ENCODE results near the gene AIG1. TPM values are rescaled to one million over a fixed set of nuclear protein-coding genes. Genes with fewer than 3 reads are reported as not detected.

AIG1 gene
- total RNA-seq, 6 experiments from 2014 or later: 50.7 to 70.5 (median 52.5) TPM

DNA sequence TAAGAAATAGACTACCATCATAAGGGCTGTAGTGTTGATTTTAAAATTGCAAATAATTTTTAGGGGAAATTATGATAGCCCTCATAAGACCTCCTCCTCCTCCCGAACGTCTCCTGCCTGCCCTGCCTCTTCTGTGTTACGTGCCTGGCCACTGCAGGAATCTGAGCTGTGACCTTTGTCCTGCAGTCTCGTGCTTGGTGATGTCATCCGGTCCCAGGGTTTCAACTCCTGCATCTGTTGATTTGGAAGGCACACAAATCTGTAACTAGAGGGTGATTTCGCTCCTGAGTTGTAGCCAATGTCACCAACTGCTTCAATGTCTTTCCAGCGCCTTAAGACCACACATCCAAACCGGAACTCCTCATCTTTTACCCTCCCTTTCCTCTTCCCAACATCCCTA lies 163.2 kb downstream of the AIG1 start:
- peaks cover 13% of the 10 kb centered on the region for H3K4me1 Mint-ChIP-seq (ENCODE audit: low read depth)
- TF ChIP-seq, protein P1, sequence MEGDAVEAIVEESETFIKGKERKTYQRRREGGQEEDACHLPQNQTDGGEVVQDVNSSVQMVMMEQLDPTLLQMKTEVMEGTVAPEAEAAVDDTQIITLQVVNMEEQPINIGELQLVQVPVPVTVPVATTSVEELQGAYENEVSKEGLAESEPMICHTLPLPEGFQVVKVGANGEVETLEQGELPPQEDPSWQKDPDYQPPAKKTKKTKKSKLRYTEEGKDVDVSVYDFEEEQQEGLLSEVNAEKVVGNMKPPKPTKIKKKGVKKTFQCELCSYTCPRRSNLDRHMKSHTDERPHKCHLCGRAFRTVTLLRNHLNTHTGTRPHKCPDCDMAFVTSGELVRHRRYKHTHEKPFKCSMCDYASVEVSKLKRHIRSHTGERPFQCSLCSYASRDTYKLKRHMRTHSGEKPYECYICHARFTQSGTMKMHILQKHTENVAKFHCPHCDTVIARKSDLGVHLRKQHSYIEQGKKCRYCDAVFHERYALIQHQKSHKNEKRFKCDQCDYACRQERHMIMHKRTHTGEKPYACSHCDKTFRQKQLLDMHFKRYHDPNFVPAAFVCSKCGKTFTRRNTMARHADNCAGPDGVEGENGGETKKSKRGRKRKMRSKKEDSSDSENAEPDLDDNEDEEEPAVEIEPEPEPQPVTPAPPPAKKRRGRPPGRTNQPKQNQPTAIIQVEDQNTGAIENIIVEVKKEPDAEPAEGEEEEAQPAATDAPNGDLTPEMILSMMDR (IDR thresholded peaks at IDR 0.05): no peak
- no peaks in the 10 kb centered on the region for H3K9me3 Mint-ChIP-seq
- no peaks in the 10 kb centered on the region; the same call in 1 of the 2 replicates for H3K27me3 Mint-ChIP-seq (ENCODE audit: insufficient read depth)
- no peak for DNase-seq
- H3K36me3 Mint-ChIP-seq (ENCODE audit: low read depth): peaks cover 21% of the 10 kb centered on the region
- no peak overlapping the region for H3K27ac Mint-ChIP-seq
- H3K4me3 Mint-ChIP-seq: no peak overlapping the region

DNA sequence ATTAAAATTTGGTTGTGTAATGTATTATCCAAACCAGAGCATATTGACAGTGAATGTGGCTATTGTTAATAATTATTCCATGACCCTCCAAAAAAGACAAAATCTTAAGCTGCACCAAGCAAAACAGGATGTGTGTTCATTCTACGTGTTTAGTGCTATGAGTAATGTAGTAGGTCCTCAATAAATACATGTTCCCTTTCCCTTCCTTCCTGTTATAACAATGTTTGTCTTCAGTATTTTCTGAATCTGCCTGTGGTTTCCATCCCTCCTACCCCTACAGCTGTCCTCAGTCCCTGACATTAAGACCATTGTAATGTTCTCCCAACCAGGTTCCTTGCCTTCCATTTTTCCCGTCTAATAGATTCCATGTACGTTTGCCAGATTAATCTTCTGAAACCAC lies 163.8 kb downstream of the AIG1 start:
- H3K36me3 Mint-ChIP-seq (ENCODE audit: low read depth): peaks cover 21% of the 10 kb centered on the region
- peaks cover 13% of the 10 kb centered on the region for H3K4me1 Mint-ChIP-seq (ENCODE audit: low read depth)
- TF ChIP-seq, protein P1 (IDR thresholded peaks at IDR 0.05): no peak
- no peaks in the 10 kb centered on the region; the same call in 1 of the 2 replicates for H3K27me3 Mint-ChIP-seq (ENCODE audit: insufficient read depth)
- no peak overlapping the region for H3K4me3 Mint-ChIP-seq
- H3K27ac Mint-ChIP-seq: no peak overlapping the region
- H3K9me3 Mint-ChIP-seq: no peaks in the 10 kb centered on the region
- DNase-seq: no peak

DNA sequence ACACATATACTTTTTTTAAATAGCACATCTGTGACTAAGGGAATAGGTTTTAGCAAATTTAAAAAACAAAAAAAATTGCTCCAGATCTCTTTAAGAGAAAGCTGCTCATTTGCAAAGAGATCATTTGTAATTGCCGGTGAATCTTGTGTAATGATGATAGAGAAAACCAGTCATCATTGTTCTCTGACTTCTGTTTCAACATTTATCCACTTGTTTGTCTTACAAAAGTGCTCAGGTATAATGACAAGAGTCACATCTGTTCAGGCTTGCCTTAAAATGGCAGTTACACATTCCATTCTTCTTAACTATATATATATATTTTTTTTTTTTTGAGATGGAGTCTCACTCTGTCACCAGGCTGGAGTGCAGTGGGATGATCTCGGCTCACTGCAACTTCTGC lies 165.2 kb downstream of the AIG1 start:
- no peaks in the 10 kb centered on the region for H3K27me3 Mint-ChIP-seq (ENCODE audit: insufficient read depth)
- peaks cover 15% of the 10 kb centered on the region; the same call in 1 of the 2 replicates for H3K36me3 Mint-ChIP-seq (ENCODE audit: low read depth)
- H3K9me3 Mint-ChIP-seq: no peaks in the 10 kb centered on the region
- no peak for DNase-seq
- TF ChIP-seq, protein P1 (IDR thresholded peaks at IDR 0.05): no peak
- H3K27ac Mint-ChIP-seq: no peak overlapping the region
- no peak overlapping the region for H3K4me3 Mint-ChIP-seq
- peaks cover 13% of the 10 kb centered on the region for H3K4me1 Mint-ChIP-seq (ENCODE audit: low read depth)

DNA sequence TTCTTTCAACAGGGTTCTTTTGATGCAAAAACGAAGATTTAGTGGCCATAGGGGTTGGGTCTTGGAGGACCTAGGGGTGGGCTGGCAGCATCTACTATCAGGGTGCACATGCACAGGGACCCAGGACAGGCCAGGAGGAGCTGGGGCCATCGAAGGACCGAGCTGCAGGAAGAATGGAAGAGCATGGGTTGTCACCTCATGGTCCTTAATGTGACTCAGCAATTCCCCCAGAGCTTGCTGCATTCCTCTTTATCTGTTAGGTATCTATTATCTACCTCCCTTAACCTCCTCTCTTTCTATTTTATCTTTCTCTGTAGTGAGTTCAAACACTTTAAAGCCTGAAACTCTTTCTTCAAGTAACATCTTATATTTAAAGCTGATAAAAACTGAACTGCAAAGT lies 167.0 kb downstream of the AIG1 start:
- no peaks in the 10 kb centered on the region; the same call in 1 of the 2 replicates for H3K27me3 Mint-ChIP-seq (ENCODE audit: insufficient read depth)
- no peak for DNase-seq
- H3K4me3 Mint-ChIP-seq: no peak overlapping the region
- H3K4me1 Mint-ChIP-seq (ENCODE audit: low read depth): peaks cover 13% of the 10 kb centered on the region
- TF ChIP-seq, protein P1 (IDR thresholded peaks at IDR 0.05): no peak
- peaks cover 15% of the 10 kb centered on the region; the same call in 1 of the 2 replicates for H3K36me3 Mint-ChIP-seq (ENCODE audit: low read depth)
- no peak overlapping the region for H3K27ac Mint-ChIP-seq
- H3K9me3 Mint-ChIP-seq: no peaks in the 10 kb centered on the region

DNA sequence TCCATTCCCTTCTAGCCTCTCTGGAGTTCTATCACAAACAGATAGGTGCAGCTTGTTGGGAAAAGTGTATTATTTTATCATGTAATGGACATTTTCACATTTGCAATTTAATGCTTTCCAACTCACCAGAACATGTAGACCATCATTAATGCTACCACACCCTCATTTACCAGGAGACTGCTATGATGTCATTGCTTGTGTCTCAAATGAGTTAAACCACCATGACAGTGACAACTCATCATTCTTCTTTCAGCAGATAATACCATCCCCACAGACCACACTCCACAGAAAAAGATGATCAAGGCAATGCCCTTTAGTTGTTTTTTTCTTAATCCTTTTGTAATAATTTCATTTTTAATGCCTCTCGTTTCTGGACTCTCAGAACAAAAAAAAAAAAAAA lies 168.7 kb downstream of the AIG1 start:
- H3K4me1 Mint-ChIP-seq (ENCODE audit: low read depth): peaks cover 14% of the 10 kb centered on the region
- no peaks in the 10 kb centered on the region; the same call in 1 of the 2 replicates for H3K27me3 Mint-ChIP-seq (ENCODE audit: insufficient read depth)
- DNase-seq: no peak
- TF ChIP-seq, protein P1 (IDR thresholded peaks at IDR 0.05): no peak
- no peaks in the 10 kb centered on the region for H3K9me3 Mint-ChIP-seq
- H3K36me3 Mint-ChIP-seq (ENCODE audit: low read depth): peaks cover 9% of the 10 kb centered on the region; the same call in 1 of the 2 replicates
- no peak overlapping the region for H3K4me3 Mint-ChIP-seq
- no peak overlapping the region for H3K27ac Mint-ChIP-seq

DNA sequence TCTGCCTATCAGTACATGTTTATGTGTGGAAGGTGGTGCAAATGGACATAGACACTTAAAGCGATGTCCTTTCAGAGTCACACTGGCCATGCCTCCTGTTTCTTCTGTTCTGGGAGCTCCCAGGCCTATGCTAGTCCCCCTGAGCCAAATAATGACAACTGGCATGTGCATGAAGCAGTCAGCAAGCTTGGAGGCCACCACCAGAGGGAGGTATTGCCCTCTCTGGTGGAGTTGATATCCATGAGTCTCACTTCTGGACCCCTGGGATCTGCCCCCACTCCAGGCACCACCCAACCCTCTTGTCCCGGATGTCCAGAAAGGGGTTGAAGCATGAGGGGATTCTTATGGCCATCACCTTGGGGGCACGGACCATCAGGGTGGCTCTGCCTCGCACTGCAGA lies 172.2 kb downstream of the AIG1 start:
- no peak overlapping the region for H3K27ac Mint-ChIP-seq
- TF ChIP-seq, protein P1 (IDR thresholded peaks at IDR 0.05): peak; percentile 84
- DNase-seq: no peak
- peaks cover 28% of the 10 kb centered on the region for H3K4me1 Mint-ChIP-seq (ENCODE audit: low read depth)
- no peaks in the 10 kb centered on the region; the same call in 1 of the 2 replicates for H3K27me3 Mint-ChIP-seq (ENCODE audit: insufficient read depth)
- peaks cover 12% of the 10 kb centered on the region for H3K36me3 Mint-ChIP-seq (ENCODE audit: low read depth)
- no peaks in the 10 kb centered on the region for H3K9me3 Mint-ChIP-seq
- H3K4me3 Mint-ChIP-seq: no peak overlapping the region

All from HFFc6 (cell line).